ENCODE data around the gene ZMPSTE24. TPM values are rescaled to one million over a fixed set of nuclear protein-coding genes. Genes with fewer than 3 reads are reported as not detected.
"Not testable (repeated sequence)": the region's sequence is repeated elsewhere in the genome, so short reads cannot be mapped to it uniquely, and the experiment has no call there.

The ZMPSTE24 gene
- total RNA-seq, 4 donors from 2014 or later = 3.4 to 40.8 (median 23.7) TPM

DNA sequence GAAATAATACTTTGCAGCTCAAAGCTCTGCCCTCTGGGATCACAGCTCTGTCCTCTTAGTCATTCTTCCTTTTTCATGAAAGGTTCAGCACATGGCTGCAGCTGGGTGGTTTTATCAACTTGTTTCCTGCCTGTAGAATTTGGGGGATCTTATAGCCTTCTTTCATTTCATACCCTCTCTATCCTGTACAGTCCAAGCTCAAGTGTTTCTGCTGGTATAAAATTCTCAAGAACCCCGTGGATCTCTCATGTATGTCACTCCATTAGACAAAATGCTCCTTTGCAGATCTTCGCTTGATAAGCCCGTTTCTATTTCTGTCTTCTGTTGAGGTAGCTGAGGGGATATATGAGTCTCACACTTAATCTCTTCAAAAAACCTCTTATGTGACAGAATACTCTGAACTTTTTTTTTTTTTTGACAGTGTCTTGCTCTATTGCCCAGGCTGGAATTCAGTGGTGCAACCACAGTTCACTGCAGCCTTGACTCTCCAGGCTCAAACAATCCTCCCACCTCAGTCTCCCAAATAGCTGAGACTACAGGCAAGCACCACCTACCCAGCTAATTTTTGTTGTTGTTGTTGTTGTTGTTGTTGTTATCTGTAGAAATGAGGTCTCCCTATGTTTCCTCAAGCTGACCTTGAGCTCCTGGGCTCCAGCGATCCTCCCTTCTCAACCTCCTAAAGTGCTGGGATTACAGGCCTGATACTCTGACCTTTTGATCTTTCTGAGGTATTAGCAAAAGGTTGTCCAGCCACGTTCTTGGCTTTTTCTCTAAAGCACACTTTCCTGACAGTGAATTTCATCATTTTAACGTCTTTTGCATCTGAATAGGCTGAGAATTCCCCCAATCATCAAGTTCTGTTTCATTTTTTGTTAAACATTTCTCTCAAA lies 83.7 kb downstream of the ZMPSTE24 start:
- no peak for DNase-seq
- Histone ChIP-seq H3K27me3 (no peaks in the 10 kb centered on the region), H3K27ac (peak overlapping the region in 1 of 4 donors; percentile 20), H3K9me3 (no peaks in the 10 kb centered on the region), H3K4me3 (no peak overlapping the region), H3K4me1 (peaks cover 0 to 8% (median 3%) of the 10 kb centered on the region in 4 donors), H3K36me3 (no peaks in the 10 kb centered on the region)
- in situ Hi-C loops (cut with MboI; ENCODE audit: low pct_ligation_motif_present in 1 of 4, low pct_unique_long_range_greater_than_20kb in 1 of 4, low sequenced_read_pairs in 3 of 4) (loop anchor here in 1 of 4 donors (5.0 kb wide), 1 partner anchor 66 kb away; no protein-coding TSS in a partner anchor), intact Hi-C loops (cut with DNase I; ENCODE audit: low total_unique reads) (no loop called here)
- 63 to 70% methylated on average over 6 of the region's 6 CpGs for WGBS, 2 donors (ENCODE audit: low coverage in 1 of 2)
- TF ChIP-seq POLR2AphosphoS5 (IDR thresholded peaks at IDR 0.05) (no peak), EP300 (IDR thresholded peaks at IDR 0.05; ENCODE audit: low read depth) (no peak), CTCF (IDR thresholded peaks at IDR 0.05) (no peak), POLR2A (IDR thresholded peaks at IDR 0.05) (no peak)

DNA sequence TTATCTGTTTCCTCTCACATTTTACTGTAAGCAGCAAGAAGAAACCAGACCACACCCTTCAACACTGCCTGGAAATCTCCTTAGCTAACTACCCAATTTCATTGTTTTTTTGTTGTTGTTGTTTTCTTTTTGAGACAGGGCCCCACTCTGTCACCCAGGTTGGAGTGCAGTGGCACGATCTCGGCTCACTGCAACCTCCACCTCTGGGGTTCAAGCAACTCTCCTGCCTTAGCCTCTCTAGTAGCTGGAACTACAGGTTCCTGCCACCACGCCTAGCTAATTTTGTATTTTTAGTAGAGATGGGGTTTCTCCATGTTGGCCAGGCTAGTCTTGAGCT lies 84.3 kb downstream of the ZMPSTE24 start:
- 73 to 82% methylated on average over 3 of the region's 3 CpGs for WGBS, 2 donors (ENCODE audit: low coverage in 1 of 2)

More for the DNA sequence above, 84.3 kb downstream of the ZMPSTE24 start:
- H3K36me3 ChIP-seq; H3K9me3 ChIP-seq; DNase-seq; H3K4me1 ChIP-seq; intact Hi-C loops (cut with DNase I; ENCODE audit: low total_unique reads); H3K4me3 ChIP-seq; H3K27me3 ChIP-seq: not testable (repeated sequence)
- H3K27ac ChIP-seq = peak overlapping the region in 1 of 4 donors; percentile 20
- in situ Hi-C loops (cut with MboI; ENCODE audit: low pct_ligation_motif_present in 1 of 4, low pct_unique_long_range_greater_than_20kb in 1 of 4, low sequenced_read_pairs in 3 of 4) = loop anchor here in 1 of 4 donors (5.0 kb wide), 1 partner anchor 65 kb away; no protein-coding TSS in a partner anchor

Other genes with a start within 250 kb of the ZMPSTE24 start
- gene CAP1, start 217.5 kb upstream of the ZMPSTE24 start, total RNA-seq = 100 to 1,000 TPM in 3 of 4 donors, 10 to 100 TPM in 1; 81.0 to 290 (median 238) TPM
- 10 to 100 TPM in 3 of 4 donors, 1 to 10 TPM in 1; 6.4 to 28.9 (median 18.0) TPM for gene PPT1, start 161.0 kb upstream of the ZMPSTE24 start, total RNA-seq
- 10 to 100 TPM; 11.2 to 18.3 (median 13.9) TPM for gene RLF, start 96.8 kb upstream of the ZMPSTE24 start, total RNA-seq
- gene TMCO2, start 10.3 kb upstream of the ZMPSTE24 start, total RNA-seq = not detected
- 10 to 100 TPM in 3 of 4 donors, 1 to 10 TPM in 1; 5.4 to 43.0 (median 14.6) TPM for gene COL9A2, start 59.0 kb downstream of the ZMPSTE24 start, total RNA-seq
- 10 to 100 TPM; 20.1 to 47.0 (median 33.8) TPM for gene SMAP2, start 115.5 kb downstream of the ZMPSTE24 start, total RNA-seq
- gene ZFP69B, start 192.2 kb downstream of the ZMPSTE24 start, total RNA-seq = 1 to 10 TPM in 1 of 4 donors, under 1 TPM in 1, not detected in 2; 0.68 to 1.9 TPM
- gene ZFP69, start 219.1 kb downstream of the ZMPSTE24 start, total RNA-seq = 10 to 100 TPM in 1 of 4 donors, 1 to 10 TPM in 2, not detected in 1; 2.2 to 64.7 (median 2.7) TPM